ENCODE measurements around the gene CMTM5.

The CMTM5 gene

DNA sequence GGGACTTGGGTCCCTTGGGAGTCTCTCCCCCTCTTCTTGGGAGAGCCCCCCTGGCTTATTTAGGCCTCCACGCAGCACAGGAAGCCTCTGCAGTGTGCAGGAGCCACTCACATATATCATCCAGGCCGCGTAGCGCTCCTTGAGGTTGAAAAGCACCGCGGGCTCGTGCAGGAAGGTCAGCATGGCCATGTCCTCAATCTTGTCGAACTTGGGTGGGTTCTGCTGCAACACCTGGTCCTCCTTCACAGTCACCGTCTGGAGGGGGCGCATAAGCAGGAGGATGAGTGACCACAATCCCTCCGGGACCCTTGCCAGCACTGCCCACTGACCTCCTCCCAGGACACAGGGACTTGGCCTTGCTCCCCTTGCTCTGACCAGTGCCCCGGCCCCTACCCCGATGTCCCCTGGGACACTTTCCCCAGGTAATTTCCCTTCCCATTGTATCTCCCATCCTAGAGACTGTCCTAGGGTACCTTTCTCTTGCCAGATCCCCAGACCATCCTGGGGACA is 28.7 kb downstream of the CMTM5 start:
- Histone ChIP-seq H3F3A (ENCODE audit: low read depth) (no peaks in the 10 kb centered on the region), H3K79me2 (ENCODE audit: insufficient read depth, low read length) (no peaks in the 10 kb centered on the region), H3K9me2 (replicated peaks; ENCODE audit: low read depth, low read length) (no peaks in the 10 kb centered on the region), H4K20me1 (ENCODE audit: insufficient read depth, low read length, poor library complexity, severe bottlenecking) (no peaks in the 10 kb centered on the region), H2AFZ (ENCODE audit: low read length) (no peak overlapping the region), H3K36me3 (ENCODE audit: insufficient read depth, low read length) (no peaks in the 10 kb centered on the region), H3K9me3 (ENCODE audit: insufficient read depth, low read depth, low read length) (no peaks in the 10 kb centered on the region), H3K4me2 (ENCODE audit: low read depth, low read length, poor library complexity, severe bottlenecking) (no peak overlapping the region), H3K4me3 (ENCODE audit: low read length, poor library complexity, severe bottlenecking) (no peak overlapping the region), H3K9ac (ENCODE audit: low read depth, low read length, poor library complexity, severe bottlenecking) (no peak overlapping the region), H3K4me1 (ENCODE audit: insufficient read depth, low read length, poor library complexity, severe bottlenecking) (no peaks in the 10 kb centered on the region), H3K27me3 (ENCODE audit: insufficient read depth, low read length, poor library complexity, severe bottlenecking) (no peaks in the 10 kb centered on the region)
- no peak for TF ChIP-seq EZH2phosphoT487 (IDR thresholded peaks at IDR 0.05; ENCODE audit: borderline replicate concordance)
- TF ChIP-seq, protein P1, sequence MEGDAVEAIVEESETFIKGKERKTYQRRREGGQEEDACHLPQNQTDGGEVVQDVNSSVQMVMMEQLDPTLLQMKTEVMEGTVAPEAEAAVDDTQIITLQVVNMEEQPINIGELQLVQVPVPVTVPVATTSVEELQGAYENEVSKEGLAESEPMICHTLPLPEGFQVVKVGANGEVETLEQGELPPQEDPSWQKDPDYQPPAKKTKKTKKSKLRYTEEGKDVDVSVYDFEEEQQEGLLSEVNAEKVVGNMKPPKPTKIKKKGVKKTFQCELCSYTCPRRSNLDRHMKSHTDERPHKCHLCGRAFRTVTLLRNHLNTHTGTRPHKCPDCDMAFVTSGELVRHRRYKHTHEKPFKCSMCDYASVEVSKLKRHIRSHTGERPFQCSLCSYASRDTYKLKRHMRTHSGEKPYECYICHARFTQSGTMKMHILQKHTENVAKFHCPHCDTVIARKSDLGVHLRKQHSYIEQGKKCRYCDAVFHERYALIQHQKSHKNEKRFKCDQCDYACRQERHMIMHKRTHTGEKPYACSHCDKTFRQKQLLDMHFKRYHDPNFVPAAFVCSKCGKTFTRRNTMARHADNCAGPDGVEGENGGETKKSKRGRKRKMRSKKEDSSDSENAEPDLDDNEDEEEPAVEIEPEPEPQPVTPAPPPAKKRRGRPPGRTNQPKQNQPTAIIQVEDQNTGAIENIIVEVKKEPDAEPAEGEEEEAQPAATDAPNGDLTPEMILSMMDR (conservative IDR thresholded peaks at IDR 0.05; ENCODE audit: low read length), result no peak

- Histone ChIP-seq H2AFZ (ENCODE audit: low read length) (no peak overlapping the region), H3K79me2 (ENCODE audit: insufficient read depth, low read length) (no peaks in the 10 kb centered on the region), H3K4me2 (ENCODE audit: low read depth, low read length, poor library complexity, severe bottlenecking) (no peak overlapping the region), H3K4me1 (ENCODE audit: insufficient read depth, low read length, poor library complexity, severe bottlenecking) (no peaks in the 10 kb centered on the region), H3K36me3 (ENCODE audit: insufficient read depth, low read length) (no peaks in the 10 kb centered on the region), H3K4me3 (ENCODE audit: low read length, poor library complexity, severe bottlenecking) (no peak overlapping the region), H3K9me2 (replicated peaks; ENCODE audit: low read depth, low read length) (no peaks in the 10 kb centered on the region), H4K20me1 (ENCODE audit: insufficient read depth, low read length, poor library complexity, severe bottlenecking) (no peaks in the 10 kb centered on the region), H3K9ac (ENCODE audit: low read depth, low read length, poor library complexity, severe bottlenecking) (no peak overlapping the region), H3F3A (ENCODE audit: low read depth) (no peaks in the 10 kb centered on the region), H3K27me3 (ENCODE audit: insufficient read depth, low read length, poor library complexity, severe bottlenecking) (no peaks in the 10 kb centered on the region), H3K9me3 (ENCODE audit: insufficient read depth, low read depth, low read length) (no peaks in the 10 kb centered on the region)
- TF ChIP-seq, protein P1 (conservative IDR thresholded peaks at IDR 0.05; ENCODE audit: low read length), result no peak
- no peak for TF ChIP-seq EZH2phosphoT487 (IDR thresholded peaks at IDR 0.05; ENCODE audit: borderline replicate concordance)
These were observed 29.4 kb downstream of the CMTM5 start for GRCh38 chr14:23406244-23406643.

GRCh38 chr14:23406725-23407355 is 30.0 kb downstream of the CMTM5 start:
- Histone ChIP-seq H3K9ac (ENCODE audit: low read depth, low read length, poor library complexity, severe bottlenecking) (no peak overlapping the region), H3K27me3 (ENCODE audit: insufficient read depth, low read length, poor library complexity, severe bottlenecking) (no peaks in the 10 kb centered on the region), H3K79me2 (ENCODE audit: insufficient read depth, low read length) (no peaks in the 10 kb centered on the region), H2AFZ (ENCODE audit: low read length) (no peak overlapping the region), H3K9me2 (replicated peaks; ENCODE audit: low read depth, low read length) (no peaks in the 10 kb centered on the region), H3K4me3 (ENCODE audit: low read length, poor library complexity, severe bottlenecking) (no peak overlapping the region), H4K20me1 (ENCODE audit: insufficient read depth, low read length, poor library complexity, severe bottlenecking) (no peaks in the 10 kb centered on the region), H3K36me3 (ENCODE audit: insufficient read depth, low read length) (no peaks in the 10 kb centered on the region), H3K4me2 (ENCODE audit: low read depth, low read length, poor library complexity, severe bottlenecking) (no peak overlapping the region), H3F3A (ENCODE audit: low read depth) (no peaks in the 10 kb centered on the region), H3K4me1 (ENCODE audit: insufficient read depth, low read length, poor library complexity, severe bottlenecking) (no peaks in the 10 kb centered on the region), H3K9me3 (ENCODE audit: insufficient read depth, low read depth, low read length) (no peaks in the 10 kb centered on the region)
- no peak for TF ChIP-seq EZH2phosphoT487 (IDR thresholded peaks at IDR 0.05; ENCODE audit: borderline replicate concordance)
- TF ChIP-seq, protein P1 (conservative IDR thresholded peaks at IDR 0.05; ENCODE audit: low read length), result no peak

Measured in Loucy (cell line).